ENCODE measurements around the gene ABAT.

Gene ABAT

DNA sequence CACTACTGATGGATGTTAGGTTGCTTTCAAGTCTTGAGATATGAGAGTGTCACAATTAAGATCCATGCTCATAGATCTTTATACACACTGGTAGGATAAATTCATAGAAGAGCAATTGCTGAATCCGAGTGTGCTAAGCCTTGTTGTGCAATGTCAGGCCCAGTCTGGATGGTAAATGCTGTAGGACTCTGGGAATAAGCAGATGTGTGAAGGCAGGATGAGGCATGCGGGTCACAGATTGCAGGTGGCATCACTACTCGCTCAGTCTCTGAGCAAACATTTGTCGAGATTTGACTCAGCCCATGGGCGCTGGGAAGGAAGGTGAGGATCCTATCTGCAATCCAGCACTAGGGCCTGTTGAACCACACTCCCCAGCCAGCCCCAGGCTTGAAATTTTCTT is 82.3 kb downstream of the ABAT start:
- TF ChIP-seq, protein P1, sequence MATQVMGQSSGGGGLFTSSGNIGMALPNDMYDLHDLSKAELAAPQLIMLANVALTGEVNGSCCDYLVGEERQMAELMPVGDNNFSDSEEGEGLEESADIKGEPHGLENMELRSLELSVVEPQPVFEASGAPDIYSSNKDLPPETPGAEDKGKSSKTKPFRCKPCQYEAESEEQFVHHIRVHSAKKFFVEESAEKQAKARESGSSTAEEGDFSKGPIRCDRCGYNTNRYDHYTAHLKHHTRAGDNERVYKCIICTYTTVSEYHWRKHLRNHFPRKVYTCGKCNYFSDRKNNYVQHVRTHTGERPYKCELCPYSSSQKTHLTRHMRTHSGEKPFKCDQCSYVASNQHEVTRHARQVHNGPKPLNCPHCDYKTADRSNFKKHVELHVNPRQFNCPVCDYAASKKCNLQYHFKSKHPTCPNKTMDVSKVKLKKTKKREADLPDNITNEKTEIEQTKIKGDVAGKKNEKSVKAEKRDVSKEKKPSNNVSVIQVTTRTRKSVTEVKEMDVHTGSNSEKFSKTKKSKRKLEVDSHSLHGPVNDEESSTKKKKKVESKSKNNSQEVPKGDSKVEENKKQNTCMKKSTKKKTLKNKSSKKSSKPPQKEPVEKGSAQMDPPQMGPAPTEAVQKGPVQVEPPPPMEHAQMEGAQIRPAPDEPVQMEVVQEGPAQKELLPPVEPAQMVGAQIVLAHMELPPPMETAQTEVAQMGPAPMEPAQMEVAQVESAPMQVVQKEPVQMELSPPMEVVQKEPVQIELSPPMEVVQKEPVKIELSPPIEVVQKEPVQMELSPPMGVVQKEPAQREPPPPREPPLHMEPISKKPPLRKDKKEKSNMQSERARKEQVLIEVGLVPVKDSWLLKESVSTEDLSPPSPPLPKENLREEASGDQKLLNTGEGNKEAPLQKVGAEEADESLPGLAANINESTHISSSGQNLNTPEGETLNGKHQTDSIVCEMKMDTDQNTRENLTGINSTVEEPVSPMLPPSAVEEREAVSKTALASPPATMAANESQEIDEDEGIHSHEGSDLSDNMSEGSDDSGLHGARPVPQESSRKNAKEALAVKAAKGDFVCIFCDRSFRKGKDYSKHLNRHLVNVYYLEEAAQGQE (IDR thresholded peaks at IDR 0.05; ENCODE audit: insufficient read depth in 1 of 2, low read depth in 2 of 2, low read length in 2 of 2) = no peak
- no peak for TF ChIP-seq FOXP2 (optimal IDR thresholded peaks at IDR 0.05; ENCODE audit: borderline replicate concordance, extremely low read depth, extremely low read length, insufficient read depth)

DNA sequence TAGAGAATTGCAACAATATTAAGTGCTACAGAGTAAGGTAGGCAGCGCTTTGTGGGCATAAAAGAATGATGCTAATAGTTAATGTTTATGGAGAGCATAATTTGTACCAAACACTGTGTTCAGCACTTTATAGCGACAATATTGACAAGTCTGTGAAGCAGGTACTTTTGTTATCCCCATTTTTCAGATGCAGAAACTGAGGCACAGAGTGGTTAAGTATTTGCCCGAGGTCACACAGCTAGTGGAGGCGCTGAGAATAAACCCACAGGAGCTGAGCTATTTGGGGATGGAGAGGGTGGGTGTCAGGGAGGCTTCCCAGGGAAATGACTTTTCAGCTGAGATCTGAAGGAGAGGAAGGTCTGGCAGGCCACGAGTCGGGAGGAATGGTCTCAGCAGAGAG is 83.6 kb downstream of the ABAT start:
- TF ChIP-seq, protein P1 (IDR thresholded peaks at IDR 0.05; ENCODE audit: insufficient read depth in 1 of 2, low read depth in 2 of 2, low read length in 2 of 2) = no peak
- TF ChIP-seq SIN3A (IDR thresholded peaks at IDR 0.05; ENCODE audit: borderline replicate concordance, insufficient read depth, low read length) (no peak), POLR2AphosphoS5 (IDR thresholded peaks at IDR 0.05; ENCODE audit: low read depth, low read length) (no peak), FOXP2 (optimal IDR thresholded peaks at IDR 0.05; ENCODE audit: borderline replicate concordance, extremely low read depth, extremely low read length, insufficient read depth) (no peak), TAF1 (IDR thresholded peaks at IDR 0.05; ENCODE audit: borderline replicate concordance, insufficient read depth, low read length) (no peak)

DNA sequence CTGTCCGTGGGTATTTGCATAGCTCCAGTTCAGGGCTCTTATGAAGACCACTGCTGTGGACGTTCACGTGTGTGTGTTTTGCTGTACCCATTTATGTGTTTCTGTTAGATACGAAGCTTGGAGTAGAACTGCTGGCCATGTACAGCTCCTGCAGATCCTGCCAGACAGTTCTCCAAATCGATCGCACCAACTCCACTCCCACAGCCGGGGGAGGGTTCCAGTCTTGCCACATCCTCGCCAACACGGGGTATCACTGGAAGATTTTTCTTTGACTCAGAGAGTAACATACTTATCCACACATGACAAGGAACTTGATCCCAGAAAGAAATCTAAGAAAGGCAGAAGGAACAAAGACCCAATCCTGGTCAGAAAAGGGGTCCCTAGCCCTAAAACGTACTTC is 85.6 kb downstream of the ABAT start:
- TF ChIP-seq FOXP2 (optimal IDR thresholded peaks at IDR 0.05; ENCODE audit: borderline replicate concordance, extremely low read depth, extremely low read length, insufficient read depth) (no peak), TAF1 (IDR thresholded peaks at IDR 0.05; ENCODE audit: borderline replicate concordance, insufficient read depth, low read length) (no peak), SIN3A (IDR thresholded peaks at IDR 0.05; ENCODE audit: borderline replicate concordance, insufficient read depth, low read length) (no peak), POLR2AphosphoS5 (IDR thresholded peaks at IDR 0.05; ENCODE audit: low read depth, low read length) (no peak)
- TF ChIP-seq, protein P1 (IDR thresholded peaks at IDR 0.05; ENCODE audit: insufficient read depth in 1 of 2, low read depth in 2 of 2, low read length in 2 of 2) = no peak

DNA sequence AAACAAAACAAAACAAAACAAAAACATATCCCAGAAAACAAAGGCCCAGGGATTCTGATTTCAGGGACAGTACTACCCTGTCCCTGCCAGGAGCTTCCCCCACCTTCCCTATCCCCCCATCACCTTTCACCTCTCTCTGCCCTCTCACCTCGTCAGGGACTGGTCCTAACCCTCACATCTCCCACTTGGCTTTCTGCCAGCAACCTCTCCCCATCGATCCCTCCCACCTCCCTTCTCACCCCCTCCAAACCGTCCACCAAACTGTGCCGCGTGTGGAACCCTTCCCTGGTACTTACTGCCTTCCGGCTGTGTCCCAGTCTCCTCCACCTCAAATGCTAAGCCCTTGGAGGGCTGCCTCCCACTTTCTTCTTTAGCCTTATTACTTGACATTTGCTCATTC is 86.7 kb downstream of the ABAT start:
- TF ChIP-seq, protein P1 (IDR thresholded peaks at IDR 0.05; ENCODE audit: insufficient read depth in 1 of 2, low read depth in 2 of 2, low read length in 2 of 2) = no peak
- no peak for TF ChIP-seq SIN3A (IDR thresholded peaks at IDR 0.05; ENCODE audit: borderline replicate concordance, insufficient read depth, low read length)
- no peak for TF ChIP-seq FOXP2 (optimal IDR thresholded peaks at IDR 0.05; ENCODE audit: borderline replicate concordance, extremely low read depth, extremely low read length, insufficient read depth)
- TF ChIP-seq TAF1 (IDR thresholded peaks at IDR 0.05; ENCODE audit: borderline replicate concordance, insufficient read depth, low read length) = no peak
- TF ChIP-seq POLR2AphosphoS5 (IDR thresholded peaks at IDR 0.05; ENCODE audit: low read depth, low read length) = no peak

DNA sequence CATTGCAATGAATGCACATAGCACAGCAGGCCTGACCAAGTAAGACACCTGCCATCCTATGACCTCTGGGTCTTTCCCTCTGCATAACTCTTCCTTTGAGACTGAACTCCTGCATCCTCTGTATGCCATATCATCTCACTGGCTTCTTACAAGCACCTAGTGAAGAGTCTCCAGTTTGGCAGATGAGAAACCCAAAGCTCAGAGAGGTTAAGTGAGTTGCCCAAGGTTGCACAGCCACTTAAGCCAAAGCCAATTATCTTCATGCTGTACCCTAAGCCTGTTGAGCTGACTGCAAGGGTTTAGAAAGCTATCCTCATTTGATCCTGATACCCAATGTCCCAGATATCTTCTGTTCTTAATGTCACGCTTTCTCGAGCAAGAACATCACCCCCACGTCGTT is 87.8 kb downstream of the ABAT start:
- TF ChIP-seq SIN3A (IDR thresholded peaks at IDR 0.05; ENCODE audit: borderline replicate concordance, insufficient read depth, low read length) (no peak), TAF1 (IDR thresholded peaks at IDR 0.05; ENCODE audit: borderline replicate concordance, insufficient read depth, low read length) (no peak), FOXP2 (optimal IDR thresholded peaks at IDR 0.05; ENCODE audit: borderline replicate concordance, extremely low read depth, extremely low read length, insufficient read depth) (no peak), POLR2AphosphoS5 (IDR thresholded peaks at IDR 0.05; ENCODE audit: low read depth, low read length) (no peak)
- TF ChIP-seq, protein P1 (IDR thresholded peaks at IDR 0.05; ENCODE audit: insufficient read depth in 1 of 2, low read depth in 2 of 2, low read length in 2 of 2) = no peak

Data from PFSK-1 (cell line).